ENCODE measurements around the gene KRTAP10-4.
"Not testable (repeated sequence)": the region's sequence is repeated elsewhere in the genome, so short reads cannot be mapped to it uniquely, and the experiment has no call there.

Gene KRTAP10-4

DNA sequence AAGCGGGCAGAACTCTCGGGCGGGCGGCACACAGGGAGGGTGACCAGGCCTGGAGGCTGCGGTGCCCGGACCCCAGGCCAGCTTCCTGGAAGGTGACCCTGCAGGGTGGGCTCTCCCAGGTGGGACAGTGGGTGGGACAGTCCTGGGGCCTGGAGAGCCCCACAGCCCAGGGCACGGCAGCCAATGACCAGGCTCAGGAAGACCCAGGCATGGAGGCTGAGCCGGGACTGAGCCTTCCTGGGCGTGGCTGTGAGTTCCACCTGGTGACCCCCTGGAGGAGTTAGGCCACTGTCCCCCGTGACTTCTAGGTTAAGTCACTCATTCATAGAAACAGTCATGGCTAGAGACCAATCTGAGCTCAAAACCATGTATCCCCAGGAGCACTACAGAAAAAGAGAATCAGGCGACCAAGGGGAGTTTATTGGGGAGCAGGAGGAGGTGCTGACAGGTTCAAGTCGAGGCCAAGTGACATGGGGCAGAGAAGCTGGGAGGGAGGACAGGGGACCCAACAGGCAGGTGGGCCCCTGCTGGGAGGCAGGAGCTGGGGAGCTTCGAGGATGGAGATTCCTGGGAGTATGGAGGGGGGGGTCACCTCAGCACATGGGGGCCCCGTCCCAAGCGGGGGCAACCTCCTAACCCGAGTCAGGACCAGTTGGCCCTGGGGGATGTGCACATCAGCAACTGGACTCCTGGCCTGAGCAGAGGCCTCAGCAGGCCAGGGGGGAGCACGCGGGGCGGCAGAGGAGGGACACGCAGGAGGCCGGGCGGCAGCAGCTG is 5.7 kb downstream of the KRTAP10-4 start:
- no peak for DNase-seq (ENCODE audit: low read depth)

DNA sequence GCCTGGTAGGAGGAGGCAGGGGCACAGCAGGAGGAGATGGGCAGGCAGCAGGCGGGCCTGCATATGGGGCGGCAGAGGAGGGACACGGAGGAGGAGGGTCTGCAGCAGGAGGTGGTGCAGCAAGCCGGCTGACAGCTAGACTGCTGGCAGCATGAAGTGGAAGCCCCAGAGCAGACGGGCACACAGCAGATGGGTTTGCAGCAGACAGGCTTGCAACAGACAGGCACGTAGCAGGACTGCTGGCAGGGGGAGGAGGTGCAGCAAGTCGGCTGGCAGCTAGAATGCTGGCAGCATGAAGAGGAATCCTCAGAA is 6.3 kb downstream of the KRTAP10-4 start:
- no peak for DNase-seq (ENCODE audit: low read depth)

DNA sequence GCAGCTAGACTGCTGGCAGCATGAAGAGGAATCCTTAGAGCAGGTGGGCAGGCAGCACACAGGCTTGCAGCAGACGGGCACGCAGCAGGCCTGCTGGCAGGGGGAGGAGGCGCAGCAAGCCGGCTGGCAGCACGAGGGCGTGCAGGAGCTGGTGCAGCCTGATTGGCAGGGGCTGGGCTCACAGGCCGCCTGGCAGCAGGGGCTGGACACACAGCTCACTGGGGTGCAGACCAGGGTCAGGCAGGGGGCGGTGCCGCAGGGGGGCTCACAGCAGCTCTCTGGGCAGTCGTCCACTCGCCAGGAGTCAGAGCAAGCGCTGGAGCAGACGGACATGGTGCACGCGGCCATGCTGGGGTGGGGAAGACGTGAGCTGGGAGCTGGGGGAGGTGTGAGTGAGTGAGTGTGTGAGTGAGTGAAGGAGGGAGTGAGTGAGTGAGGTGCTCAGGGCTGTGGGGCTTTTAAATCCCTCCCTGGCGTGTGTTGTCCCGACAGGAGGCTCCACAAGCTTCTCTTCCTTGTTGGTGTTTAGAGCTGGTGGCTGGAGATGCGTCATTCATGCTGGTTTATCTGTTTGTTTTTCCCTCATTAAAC is 6.8 kb downstream of the KRTAP10-4 start, which contains the start of gene KRTAP10-5:
Gene KRTAP10-5, minus strand, starts transcription at position 374 of the 591 bp plus-strand sequence. Its CDS starts 26 bp downstream, at position 348.
- DNase-seq (ENCODE audit: low read depth) = not testable (repeated sequence)

DNA sequence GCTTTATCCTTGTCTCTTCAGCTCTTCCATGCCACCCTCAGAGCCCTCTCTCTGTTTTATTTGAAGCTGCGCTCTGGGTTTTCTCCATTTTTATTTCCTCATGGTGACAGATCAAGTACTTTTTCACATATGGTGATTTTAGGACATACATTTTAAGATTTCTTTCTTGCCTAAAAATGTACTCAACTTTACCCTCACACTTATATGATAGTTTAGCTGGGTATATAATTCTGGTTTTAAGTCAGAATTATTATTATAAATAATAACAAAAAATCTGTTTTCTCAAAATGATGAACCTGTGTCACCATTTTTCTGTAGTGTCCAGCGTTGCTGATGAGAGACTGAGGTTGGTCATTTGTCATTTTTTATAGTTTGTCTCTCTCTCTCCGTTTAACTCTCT is 7.6 kb downstream of the KRTAP10-4 start:
- DNase-seq (ENCODE audit: low read depth) = no peak

DNA sequence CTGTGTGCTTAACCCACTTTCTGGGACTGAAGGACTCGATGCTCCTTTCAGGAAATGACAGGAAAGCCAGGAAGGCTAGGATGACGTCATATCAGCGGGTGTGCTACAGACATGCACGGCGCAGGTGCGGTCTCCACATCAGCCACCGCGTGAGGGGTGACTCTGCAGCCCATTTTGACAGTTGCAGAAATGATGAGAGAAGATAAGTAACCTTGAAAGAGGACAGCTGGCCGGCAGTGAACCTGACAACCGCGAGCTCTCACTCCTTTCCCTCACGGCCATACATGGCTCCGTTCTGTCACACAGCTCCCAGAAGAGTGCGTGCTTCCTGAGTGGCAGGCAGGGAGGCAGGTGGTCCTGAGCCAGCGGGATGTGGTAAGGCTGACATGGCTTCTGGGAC is 8.5 kb downstream of the KRTAP10-4 start:
- DNase-seq (ENCODE audit: low read depth) = no peak

DNA sequence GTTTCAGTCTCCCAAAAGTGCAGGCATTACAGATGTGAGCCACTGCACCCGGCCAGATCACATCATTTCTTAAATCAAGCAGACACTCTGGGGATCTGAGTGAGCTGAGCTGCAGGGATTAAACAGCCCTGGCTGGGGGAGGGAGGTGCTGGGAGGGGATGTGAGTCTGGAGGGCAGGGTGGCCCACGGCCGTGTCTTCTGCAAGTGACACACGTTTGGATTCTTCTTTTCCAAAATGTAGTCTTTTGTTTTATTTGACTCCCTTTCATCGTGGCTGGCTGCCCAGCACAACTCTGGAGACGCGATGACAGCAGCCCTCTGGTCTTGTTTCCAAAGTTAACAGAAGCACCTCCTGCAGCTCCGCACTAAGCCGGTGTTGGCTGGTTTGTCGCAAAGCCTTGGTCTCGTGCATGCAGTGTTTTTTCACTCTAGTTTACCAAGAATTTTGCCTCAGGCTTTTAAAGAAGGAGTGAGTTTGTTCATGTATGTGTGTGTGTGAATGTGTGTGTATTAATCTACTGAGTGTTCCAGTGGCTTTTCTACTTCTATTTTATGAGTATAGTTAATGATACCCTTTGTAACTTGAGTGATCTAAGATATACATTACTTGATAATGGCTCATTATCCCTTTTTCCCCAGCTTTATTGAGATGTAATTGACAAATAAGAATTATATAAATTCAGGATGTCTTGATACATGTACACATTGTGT is 9.7 kb downstream of the KRTAP10-4 start:
- DNase-seq (ENCODE audit: low read depth) = no peak

DNA sequence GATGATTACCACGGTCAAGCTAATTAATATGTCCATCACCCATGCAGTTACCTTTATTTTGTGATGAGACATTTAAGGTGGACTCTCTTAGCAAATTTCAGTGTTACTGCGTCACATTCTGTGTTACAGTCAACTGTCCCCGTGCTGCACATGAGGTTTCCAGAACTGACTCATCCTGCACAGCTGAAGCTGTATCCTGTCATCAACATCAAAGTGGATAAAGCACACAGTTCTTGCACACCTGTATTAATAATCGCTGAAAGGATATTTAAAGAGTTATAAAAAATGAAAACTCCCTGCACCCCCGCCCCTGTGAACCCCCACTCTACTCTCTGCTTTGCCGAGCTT is 10.2 kb downstream of the KRTAP10-4 start:
- DNase-seq (ENCODE audit: low read depth) = no peak

DNA sequence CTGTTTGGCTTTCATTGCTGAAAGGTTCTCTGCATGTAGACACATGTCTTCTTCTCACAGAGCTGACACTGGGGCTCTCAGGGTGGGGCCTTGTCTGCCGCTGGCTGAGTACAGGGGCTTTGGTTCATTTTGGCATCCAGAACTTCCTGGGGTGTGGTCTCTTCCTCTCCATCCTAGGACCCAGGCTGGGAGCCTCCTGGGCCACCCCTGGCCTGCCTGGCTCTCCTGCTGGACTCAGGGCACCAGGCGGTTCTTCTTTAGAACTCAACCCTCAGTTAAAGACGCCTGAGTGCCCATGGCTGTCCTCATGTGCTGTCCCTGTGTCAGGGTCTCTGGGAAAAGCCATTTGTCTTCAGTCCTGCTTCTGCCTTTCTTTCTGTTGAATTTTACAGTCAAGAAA is 12.4 kb downstream of the KRTAP10-4 start:
- no peak for DNase-seq (ENCODE audit: low read depth)

DNA sequence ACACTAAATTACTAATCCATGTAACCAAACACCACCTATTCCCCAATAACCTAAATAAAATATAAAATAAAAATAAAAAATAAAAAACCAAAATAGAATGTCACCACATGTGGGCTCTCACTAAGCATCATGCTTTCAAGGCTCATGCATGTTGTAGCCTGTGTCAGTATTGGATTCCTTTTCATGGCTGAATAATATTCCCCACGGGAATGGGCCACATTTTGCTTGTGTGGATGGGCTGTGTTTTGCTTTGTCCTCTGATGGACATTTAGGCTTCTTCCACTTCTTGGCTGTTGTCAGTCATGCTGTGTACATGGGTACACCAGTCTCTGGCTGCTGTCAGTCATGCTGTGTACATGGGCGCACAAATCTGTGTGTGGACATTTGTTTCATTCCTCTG is 15.6 kb downstream of the KRTAP10-4 start:
- no peak for DNase-seq (ENCODE audit: low read depth)

DNA sequence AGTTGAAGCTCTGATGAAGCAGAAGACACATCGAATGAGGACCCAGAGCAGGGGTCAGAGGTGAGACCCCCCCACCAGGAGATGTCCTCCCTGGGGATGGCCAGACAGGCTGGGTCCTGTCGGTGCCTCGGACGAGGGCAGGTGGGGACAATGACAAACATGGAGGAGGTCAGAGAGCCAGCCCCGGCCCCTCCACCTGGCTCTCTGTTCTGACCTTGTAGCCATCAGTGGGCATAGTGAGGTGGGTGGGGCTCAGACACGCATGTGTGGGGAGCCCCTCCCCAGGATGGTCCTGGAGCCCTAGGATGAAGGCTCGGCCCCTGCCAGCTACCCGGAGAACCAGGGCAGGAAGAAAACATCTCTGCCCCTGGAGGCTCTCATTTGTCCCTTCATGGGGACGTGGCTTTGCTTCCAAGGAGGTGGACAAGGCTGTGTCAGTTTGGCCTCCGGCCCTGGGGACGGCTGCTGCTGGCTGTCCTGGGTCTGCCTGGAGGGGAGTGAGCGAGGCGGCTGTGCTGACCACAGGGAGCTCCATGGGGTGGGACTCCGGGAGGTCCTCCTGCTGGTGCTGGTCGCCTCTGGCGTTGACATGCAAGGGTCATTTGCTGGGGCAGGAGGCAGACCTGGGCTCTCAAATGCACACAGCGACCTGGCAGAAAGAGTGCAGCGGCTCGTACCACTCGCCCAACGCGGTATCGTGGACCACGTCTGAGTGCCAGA is 16.2 kb downstream of the KRTAP10-4 start:
- DNase-seq (ENCODE audit: low read depth) = no peak

DNA sequence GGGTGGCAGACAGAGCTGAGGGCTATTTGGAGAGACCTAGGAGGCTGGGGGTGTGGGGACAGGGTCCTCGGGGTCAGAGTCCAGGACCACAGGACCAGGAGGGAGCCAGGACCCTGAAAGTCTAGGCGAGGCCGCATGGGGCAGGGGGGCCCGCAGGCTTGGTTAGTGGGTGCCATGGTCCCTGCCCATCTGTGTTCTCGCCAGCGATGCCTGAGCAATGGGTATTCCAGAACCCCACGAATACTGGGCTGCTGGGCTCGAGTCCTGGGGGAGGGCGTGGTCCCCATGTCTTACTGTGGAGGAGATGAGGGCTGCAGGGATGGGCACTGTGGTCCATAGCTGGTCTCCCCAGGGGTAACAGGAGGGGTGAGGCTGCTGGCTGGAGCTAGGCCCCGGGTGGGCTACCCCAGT is 16.8 kb downstream of the KRTAP10-4 start:
- DNase-seq (ENCODE audit: low read depth) = no peak

DNA sequence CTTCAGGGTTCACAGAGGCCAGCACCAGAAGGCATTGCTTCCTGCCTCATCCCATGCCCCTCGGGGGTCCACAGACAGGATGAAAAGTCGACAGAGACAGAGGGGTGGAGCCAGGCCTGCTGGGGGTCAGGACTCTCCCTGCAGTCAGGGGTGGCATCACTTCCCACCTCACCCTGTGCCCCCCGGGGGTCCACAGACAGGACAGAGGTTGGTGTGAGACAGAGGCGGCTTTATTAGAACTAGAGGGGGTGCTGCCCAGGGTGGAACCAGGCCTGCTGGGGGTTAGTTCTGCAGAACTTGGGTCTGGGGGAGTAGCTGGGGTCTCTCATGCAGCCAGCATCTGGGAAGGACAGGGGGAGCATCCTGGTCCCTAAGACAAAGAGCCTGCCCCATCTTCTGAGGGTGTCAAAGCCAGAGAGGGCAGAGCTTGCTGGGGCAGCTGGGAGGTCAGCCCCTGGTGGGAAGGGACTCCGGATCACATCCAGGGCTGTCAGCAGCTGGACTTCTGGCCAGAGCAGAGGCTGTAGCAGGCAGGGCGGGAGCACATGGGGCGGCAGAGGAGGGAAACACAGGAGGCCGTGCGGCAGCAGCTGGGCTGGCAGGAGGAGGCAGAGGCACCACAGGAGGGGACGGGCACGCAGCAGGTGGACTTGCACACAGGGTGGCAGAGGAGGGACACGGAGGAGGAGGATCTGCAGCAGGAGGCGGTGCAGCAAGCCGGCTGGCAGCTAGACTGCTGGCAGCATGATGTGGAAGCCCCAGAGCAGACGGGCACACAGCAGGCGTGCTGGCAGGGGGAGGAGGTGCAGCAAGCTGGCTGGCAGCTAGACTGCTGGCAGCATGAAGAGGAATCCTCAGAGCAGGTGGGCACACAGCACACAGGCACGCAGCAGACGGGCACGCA is 17.6 kb downstream of the KRTAP10-4 start:
- not testable (repeated sequence) for DNase-seq (ENCODE audit: low read depth)

DNA sequence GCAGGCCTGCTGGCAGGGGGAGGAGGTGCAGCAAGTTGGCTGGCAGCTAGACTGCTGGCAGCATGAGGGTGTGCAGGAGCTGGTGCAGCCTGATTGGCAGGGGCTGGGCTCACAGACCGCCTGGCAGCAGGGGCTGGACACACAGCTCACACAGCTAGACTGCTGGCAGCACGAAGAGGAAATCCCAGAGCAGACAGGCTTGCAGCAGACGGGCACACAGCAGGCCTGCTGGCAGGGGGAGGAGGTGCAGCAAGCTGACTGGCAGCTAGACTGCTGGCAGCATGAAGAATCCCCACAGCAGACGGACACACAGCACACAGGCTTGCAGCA is 18.2 kb downstream of the KRTAP10-4 start:
- not testable (repeated sequence) for DNase-seq (ENCODE audit: low read depth)

DNA sequence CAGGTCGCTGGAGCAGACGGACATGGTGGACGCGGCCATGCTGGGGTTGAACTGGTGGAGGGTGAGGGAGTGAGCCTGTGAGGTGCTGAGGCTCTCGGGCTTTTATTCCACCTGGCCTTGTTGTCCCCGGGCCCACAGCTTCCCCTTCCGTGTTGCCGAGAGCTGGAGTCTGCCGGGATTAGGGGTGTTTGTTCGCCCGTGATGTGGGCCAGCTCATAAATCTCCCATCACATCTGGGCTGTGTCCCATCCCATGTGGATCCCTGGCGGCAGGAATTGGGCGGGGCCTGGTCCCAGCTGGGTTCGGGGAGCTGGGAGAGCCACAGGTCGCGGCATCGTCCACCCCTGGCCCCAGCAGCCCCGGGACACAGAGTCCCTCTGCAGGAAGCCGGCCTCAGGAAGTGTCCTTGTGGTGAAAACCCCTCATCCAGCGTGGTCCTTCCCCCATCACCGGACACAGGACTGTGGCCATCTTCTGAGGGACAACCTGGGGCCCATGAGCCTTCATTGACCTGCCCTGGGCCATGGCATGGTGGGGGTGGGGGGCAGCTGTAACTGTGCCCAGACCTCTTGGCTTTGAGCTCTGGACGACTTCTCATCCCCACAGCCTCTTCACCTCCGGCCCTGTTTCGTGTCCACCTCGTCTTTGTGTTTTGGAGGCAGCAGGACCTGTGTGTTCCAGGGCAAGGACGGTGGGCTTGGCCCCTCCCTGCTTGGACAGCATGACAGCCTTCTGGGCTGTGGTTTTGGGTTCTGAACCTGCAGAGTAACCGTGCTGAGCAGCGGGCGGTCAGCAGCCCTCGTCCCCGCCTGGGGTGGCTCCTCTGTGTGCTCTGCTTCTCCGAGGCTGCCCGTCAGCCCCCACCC is 19.1 kb downstream of the KRTAP10-4 start, which contains the start of gene KRTAP10-6:
Gene KRTAP10-6, minus strand, starts transcription at position 60 of the 866 bp plus-strand sequence. Its CDS starts 21 bp downstream, at position 39.
- DNase-seq (ENCODE audit: low read depth) = no peak

DNA sequence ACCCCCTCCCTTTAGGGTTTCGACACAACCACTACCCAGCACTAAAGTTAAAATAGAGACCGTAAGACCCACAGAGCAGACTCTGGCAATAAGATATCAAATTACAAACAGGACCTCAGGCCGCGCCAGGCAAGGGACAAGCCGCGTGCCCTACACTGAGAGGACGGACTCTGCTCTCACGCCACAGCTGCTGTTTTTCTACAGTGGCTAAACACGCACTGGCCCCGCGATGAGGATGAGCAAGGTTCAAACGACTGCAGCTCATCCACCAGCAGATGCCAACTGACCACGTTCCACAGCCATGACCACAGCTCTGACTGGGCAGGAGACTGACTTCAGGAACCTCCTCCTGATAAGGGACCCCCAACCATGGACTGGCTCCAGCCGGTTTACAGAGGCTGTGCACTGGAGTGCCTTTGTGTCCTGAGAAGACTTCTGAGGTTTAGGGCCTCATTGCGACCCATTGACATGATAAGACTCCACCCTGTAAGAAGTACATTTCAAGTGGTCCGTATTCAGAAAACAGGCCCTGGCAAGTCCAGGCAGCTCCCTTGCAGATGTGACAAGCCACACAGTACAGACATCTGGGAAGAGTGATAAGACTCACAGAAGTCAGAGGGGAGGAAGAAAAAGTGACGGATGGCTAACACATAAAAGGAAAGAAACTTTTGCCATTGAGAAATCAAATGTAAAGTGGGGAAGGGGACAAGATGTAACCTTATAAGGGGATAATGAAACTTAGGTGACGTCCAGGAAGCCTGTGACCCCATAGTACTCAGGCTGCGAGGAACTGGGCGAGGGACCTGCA is 20.3 kb downstream of the KRTAP10-4 start:
- DNase-seq (ENCODE audit: low read depth) = no peak

DNA sequence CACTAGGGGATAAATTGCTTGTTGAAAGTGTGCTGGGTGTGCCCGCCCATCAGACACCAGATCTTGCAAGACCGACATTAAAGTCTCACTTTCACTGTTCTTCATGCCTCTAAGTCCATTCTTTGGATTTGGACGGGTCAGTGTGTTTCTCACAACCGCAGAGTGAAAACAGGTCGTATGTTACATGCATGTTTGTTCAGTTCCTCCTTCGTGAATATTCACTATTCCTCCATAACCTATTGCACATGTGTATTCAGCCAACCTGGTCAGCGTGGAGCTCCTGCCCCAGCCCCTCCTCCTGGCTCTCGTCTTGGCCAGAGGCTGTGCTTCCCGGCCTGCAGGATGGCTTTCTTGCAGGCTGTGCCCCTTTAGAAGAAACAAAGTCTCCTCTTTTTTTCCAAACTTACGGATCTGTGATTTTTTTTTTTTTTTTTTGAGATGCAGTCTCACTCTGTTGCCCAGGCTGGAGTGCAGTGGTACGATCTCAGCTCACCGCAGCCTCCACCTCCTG is 20.9 kb downstream of the KRTAP10-4 start:
- no peak for DNase-seq (ENCODE audit: low read depth)

DNA sequence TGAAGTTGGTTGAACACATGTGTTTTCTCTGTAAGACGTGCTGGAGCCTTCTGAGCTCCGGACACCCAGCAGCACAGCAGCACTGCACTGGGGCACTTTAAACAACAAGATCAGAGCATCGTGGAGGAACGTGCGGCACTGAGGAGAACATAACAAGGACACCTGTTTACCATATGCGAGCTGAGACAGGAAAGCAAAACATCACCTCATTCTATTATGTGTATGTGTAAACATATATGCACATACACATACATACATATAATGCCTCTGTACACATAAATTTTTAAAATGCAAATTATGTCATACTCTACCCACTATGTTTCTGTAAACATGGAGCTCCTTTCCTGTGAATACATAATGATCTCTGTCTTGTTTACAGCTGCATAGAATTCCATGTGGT is 22.0 kb downstream of the KRTAP10-4 start:
- DNase-seq (ENCODE audit: low read depth) = no peak

DNA sequence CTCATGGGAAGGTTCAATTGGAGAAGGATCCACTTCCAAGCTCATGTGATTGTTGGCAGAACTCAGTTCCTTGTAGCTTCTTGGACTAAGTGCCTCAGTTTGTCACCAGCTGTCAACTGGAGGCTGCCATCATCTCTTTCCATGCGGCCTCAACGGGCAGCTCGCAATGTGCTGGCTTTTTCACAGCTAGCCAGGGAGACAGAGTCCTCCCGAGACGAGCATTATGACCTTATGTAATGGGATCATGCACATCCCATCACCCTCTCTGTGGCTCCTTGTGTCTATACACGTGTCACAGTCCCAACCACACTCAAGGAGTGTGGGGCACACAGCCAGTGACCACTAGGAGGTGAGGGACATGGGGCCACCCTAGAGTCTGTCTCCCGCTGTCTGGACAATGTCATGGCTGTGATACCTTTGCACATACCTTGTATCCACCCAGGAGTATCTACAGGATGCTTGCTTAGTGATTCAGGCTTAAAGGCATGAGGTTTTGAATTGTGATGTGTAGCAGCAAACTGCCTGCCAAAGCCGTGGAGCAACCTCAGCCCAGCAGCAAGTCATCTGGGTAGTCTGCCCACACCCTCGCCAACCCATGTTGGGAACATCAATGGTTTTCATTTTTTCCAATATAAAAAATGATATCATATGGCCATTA is 22.7 kb downstream of the KRTAP10-4 start:
- DNase-seq (ENCODE audit: low read depth) = no peak

DNA sequence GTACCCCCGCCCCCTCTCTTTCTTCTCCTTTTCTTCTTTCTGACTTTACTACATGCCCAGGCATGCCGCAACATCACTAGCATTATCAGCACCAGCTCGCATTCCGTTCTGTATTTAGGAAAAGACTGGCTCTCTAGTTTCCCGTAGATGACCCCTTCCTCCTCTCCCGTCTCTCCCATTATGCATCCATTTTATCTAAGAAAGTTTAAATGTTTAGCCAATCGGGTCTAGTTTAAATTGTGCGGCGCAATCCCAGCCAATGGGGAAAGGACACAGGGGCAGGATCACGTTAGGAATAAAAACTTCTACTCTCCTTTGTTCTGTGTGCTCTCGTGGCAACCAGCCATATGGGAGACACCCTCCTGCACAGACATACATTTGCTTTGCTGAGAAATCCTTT is 24.5 kb downstream of the KRTAP10-4 start:
- DNase-seq (ENCODE audit: low read depth) = no peak

Data from fibroblast of gingiva (primary cell).